Prostate gland (tissue), 2 donors: ENCODE data around the gene MCCC2.

Experiments
- CTCF ChIP-seq, 4 experiments: fragments of 200-600 bp in 2 of 4; fragments of 450-650 bp in 2 of 4; sonication (generic) in 2 of 4; IDR thresholded peaks; 1 replicate in 3 of 4; 2 replicates in 1 of 4; pipeline ENCODE4 v1.5.1; 2016 to 2019; ENCODE audit warnings: antibody characterized with exemption in 4 of 4, mild to moderate bottlenecking in 2 of 4, moderate library complexity in 2 of 4
- POLR2A ChIP-seq: fragments of 450-650 bp; IDR thresholded peaks from one replicate; pipeline ENCODE4 v1.6.1; 2016; ENCODE audit warnings: antibody characterized with exemption, mild to moderate bottlenecking
- POLR2AphosphoS5 ChIP-seq: sonication (generic); formaldehyde crosslinking; IDR thresholded peaks from one replicate; pipeline ENCODE4 v1.6.1; 2017; ENCODE audit warnings: antibody characterized with exemption

GRCh38 chr5:71588533-71588885 is 1.4 kb downstream of the MCCC2 start:
- no peak for TF ChIP-seq CTCF (IDR thresholded peaks at IDR 0.05)
- no peak for TF ChIP-seq POLR2A
- TF ChIP-seq POLR2AphosphoS5: no peak
